Measurements from ENCODE around the gene RSF1.

RSF1 gene

GRCh38 chr11:77770629-77771028 is 49.9 kb downstream of the RSF1 start:
- no peak overlapping the region for H3K4me3 ChIP-seq (ENCODE audit: low read depth, low read length)
- no peak for TF ChIP-seq CTCF (IDR thresholded peaks at IDR 0.05; ENCODE audit: low read depth, low read length)

GRCh38 chr11:77762426-77762825 is 58.1 kb downstream of the RSF1 start:
- H3K4me3 ChIP-seq (ENCODE audit: low read depth, low read length): no peak overlapping the region
- no peak for TF ChIP-seq CTCF (IDR thresholded peaks at IDR 0.05; ENCODE audit: low read depth, low read length)

GRCh38 chr11:77761491-77761890 is 59.0 kb downstream of the RSF1 start:
- TF ChIP-seq CTCF (IDR thresholded peaks at IDR 0.05; ENCODE audit: low read depth, low read length): no peak

GRCh38 chr11:77758331-77758730 is 62.2 kb downstream of the RSF1 start:
- no peak overlapping the region for H3K4me3 ChIP-seq (ENCODE audit: low read depth, low read length)
- TF ChIP-seq CTCF (IDR thresholded peaks at IDR 0.05; ENCODE audit: low read depth, low read length): no peak

More at GRCh38 chr11:77761491-77761890, 59.0 kb downstream of the RSF1 start:
- H3K4me3 ChIP-seq (ENCODE audit: low read depth, low read length): no peak overlapping the region

- no peak overlapping the region for H3K4me3 ChIP-seq (ENCODE audit: low read depth, low read length)
- no peak for TF ChIP-seq CTCF (IDR thresholded peaks at IDR 0.05; ENCODE audit: low read depth, low read length)
Observed at GRCh38 chr11:77753230-77753629, 67.3 kb downstream of the RSF1 start.

GRCh38 chr11:77752516-77752915 is 68.0 kb downstream of the RSF1 start:
- no peak overlapping the region for H3K4me3 ChIP-seq (ENCODE audit: low read depth, low read length)
- no peak for TF ChIP-seq CTCF (IDR thresholded peaks at IDR 0.05; ENCODE audit: low read depth, low read length)

GRCh38 chr11:77750394-77751156 is 69.9 kb downstream of the RSF1 start:
- H3K4me3 ChIP-seq (ENCODE audit: low read depth, low read length): no peak overlapping the region

More at GRCh38 chr11:77750394-77751156, 69.9 kb downstream of the RSF1 start:
- no peak for TF ChIP-seq CTCF (IDR thresholded peaks at IDR 0.05; ENCODE audit: low read depth, low read length)
